Osteoblast (primary cell): ENCODE measurements around the gene RPL35A. TPM values are rescaled to one million over a fixed set of nuclear protein-coding genes. Genes with fewer than 3 reads are reported as not detected.
"Not testable (repeated sequence)": the region's sequence is repeated elsewhere in the genome, so short reads cannot be mapped to it uniquely, and the experiment has no call there.

ENCODE experiments used
- DNase-seq: peaks from one replicate; pipeline ENCODE4 v3.0.0; 2011; ENCODE audit warnings: low spot score, mixed read lengths; ENCODE audit not compliant: insufficient read length; ENCODE audit errors: missing footprints
- H2AFZ ChIP-seq: 2 replicates; pipeline ENCODE4 v1.6.0; 2011; ENCODE audit warnings: mild to moderate bottlenecking, low read length
- H3K27ac ChIP-seq: 2 replicates; pipeline ENCODE4 v1.5.1; 2011; ENCODE audit warnings: mild to moderate bottlenecking, low read depth, low read length, moderate library complexity
- H3K27me3 ChIP-seq: 2 replicates; pipeline ENCODE4 v1.6.0; 2012; ENCODE audit warnings: mild to moderate bottlenecking, control low read depth, inconsistent platforms, low read length, moderate library complexity; ENCODE audit not compliant: insufficient read depth
- H3K36me3 ChIP-seq: 2 replicates; pipeline ENCODE4 v1.5.1; 2011; ENCODE audit warnings: mild to moderate bottlenecking, low read length, control low read depth, moderate library complexity; ENCODE audit not compliant: insufficient read depth
- H3K4me1 ChIP-seq: 2 replicates; pipeline ENCODE4 v1.5.1; 2011; ENCODE audit warnings: mild to moderate bottlenecking, low read length, control low read depth, moderate library complexity; ENCODE audit not compliant: insufficient read depth
- H3K4me2 ChIP-seq: 2 replicates; pipeline ENCODE4 v1.6.0; 2011; ENCODE audit warnings: mild to moderate bottlenecking, low read length; ENCODE audit not compliant: insufficient read depth
- H3K4me3 ChIP-seq: fragments of 200-600 bp; sonication (generic); 3 replicates; pipeline ENCODE4 v1.5.1; 2012; ENCODE audit warnings: mild to moderate bottlenecking, low read length, inconsistent platforms; ENCODE audit not compliant: insufficient read depth
- H3K79me2 ChIP-seq: 2 replicates; pipeline ENCODE4 v1.6.0; 2012; ENCODE audit warnings: mild to moderate bottlenecking, low read length, control low read depth, inconsistent platforms; ENCODE audit not compliant: insufficient read depth
- H3K9me3 ChIP-seq: 2 replicates; pipeline ENCODE4 v1.5.1; 2011; ENCODE audit warnings: low read depth, low read length, control low read depth
- H4K20me1 ChIP-seq: 2 replicates; pipeline ENCODE4 v1.6.0; 2012; ENCODE audit warnings: mild to moderate bottlenecking, low read length, control low read depth; ENCODE audit not compliant: insufficient read depth
- total RNA-seq: library from RNA; depleted of rRNA; stranded (reverse); fragments of >200 nt; gene quantifications from 2 replicates; pipeline ENCODE4 v1.2.3, GENCODE V29; 2012
- TF ChIP-seq, protein P1 (sequence below): IDR thresholded peaks from 2 replicates; pipeline ENCODE4 v1.5.1; 2011; ENCODE audit warnings: mild to moderate bottlenecking, low read depth, low read length, moderate library complexity; ENCODE audit errors: extremely low read depth

RPL35A gene
- total RNA-seq, 1 donor: 373 TPM

- Histone ChIP-seq H3K4me2 (peak overlapping the region; percentile 69), H3K79me2 (peaks cover 27% of the 10 kb centered on the region), H3K4me1 (peaks cover 54% of the 10 kb centered on the region), H3K9me3 (no peaks in the 10 kb centered on the region), H2AFZ (no peak overlapping the region), H3K27ac (peak overlapping the region; percentile 91), H3K4me3 (no peak overlapping the region), H3K36me3 (peaks cover 36% of the 10 kb centered on the region), H4K20me1 (peaks cover 29% of the 10 kb centered on the region), H3K27me3 (no peaks in the 10 kb centered on the region)
- no peak for DNase-seq
- TF ChIP-seq, protein P1, sequence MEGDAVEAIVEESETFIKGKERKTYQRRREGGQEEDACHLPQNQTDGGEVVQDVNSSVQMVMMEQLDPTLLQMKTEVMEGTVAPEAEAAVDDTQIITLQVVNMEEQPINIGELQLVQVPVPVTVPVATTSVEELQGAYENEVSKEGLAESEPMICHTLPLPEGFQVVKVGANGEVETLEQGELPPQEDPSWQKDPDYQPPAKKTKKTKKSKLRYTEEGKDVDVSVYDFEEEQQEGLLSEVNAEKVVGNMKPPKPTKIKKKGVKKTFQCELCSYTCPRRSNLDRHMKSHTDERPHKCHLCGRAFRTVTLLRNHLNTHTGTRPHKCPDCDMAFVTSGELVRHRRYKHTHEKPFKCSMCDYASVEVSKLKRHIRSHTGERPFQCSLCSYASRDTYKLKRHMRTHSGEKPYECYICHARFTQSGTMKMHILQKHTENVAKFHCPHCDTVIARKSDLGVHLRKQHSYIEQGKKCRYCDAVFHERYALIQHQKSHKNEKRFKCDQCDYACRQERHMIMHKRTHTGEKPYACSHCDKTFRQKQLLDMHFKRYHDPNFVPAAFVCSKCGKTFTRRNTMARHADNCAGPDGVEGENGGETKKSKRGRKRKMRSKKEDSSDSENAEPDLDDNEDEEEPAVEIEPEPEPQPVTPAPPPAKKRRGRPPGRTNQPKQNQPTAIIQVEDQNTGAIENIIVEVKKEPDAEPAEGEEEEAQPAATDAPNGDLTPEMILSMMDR: no peak
These were observed 8.4 kb downstream of the RPL35A start for GRCh38 chr3:197958346-197958745.

DNA sequence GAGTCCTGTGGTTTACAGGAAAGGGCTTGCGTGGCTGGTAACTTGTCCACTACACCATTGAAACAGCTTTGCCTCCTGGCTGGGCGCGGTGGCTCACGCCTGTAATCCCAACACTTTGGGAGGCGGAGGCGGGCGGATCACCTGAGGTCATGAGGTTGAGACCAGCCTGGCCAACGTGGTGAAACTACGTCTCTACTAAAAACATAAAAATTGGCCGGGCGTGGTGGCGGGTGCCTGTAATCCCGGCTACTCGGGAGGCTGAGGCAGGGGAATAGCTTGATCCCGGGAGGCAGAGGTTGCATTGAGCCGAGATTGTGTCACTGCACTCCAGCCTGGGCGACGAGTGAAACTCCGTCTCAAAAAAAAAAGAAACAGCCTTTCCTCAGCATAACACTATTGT lies 8.9 kb downstream of the RPL35A start:
- not testable (repeated sequence) for H3K27me3 ChIP-seq, H3K9me3 ChIP-seq, DNase-seq, H3K4me3 ChIP-seq, H2AFZ ChIP-seq
- peak overlapping the region; percentile 93 for H3K27ac ChIP-seq
- peaks cover 24% of the 10 kb centered on the region for H4K20me1 ChIP-seq
- H3K79me2 ChIP-seq: peaks cover 23% of the 10 kb centered on the region
- peaks cover 49% of the 10 kb centered on the region for H3K4me1 ChIP-seq
- H3K36me3 ChIP-seq: peaks cover 31% of the 10 kb centered on the region
- H3K4me2 ChIP-seq: peak overlapping the region; percentile 99

- Histone ChIP-seq H4K20me1 (peaks cover 18% of the 10 kb centered on the region), H2AFZ (peak overlapping the region; percentile 42), H3K36me3 (peaks cover 24% of the 10 kb centered on the region), H3K9me3 (no peaks in the 10 kb centered on the region), H3K79me2 (peaks cover 18% of the 10 kb centered on the region), H3K27me3 (no peaks in the 10 kb centered on the region), H3K4me3 (peak overlapping the region; percentile 88), H3K27ac (peak overlapping the region; percentile 93), H3K4me1 (peaks cover 43% of the 10 kb centered on the region), H3K4me2 (peak overlapping the region; percentile 99)
- TF ChIP-seq, protein P1: no peak
- DNase-seq: no peak
These were observed 9.5 kb downstream of the RPL35A start for GRCh38 chr3:197959500-197959890.

- Histone ChIP-seq H3K79me2 (peaks cover 12% of the 10 kb centered on the region), H3K27me3 (no peaks in the 10 kb centered on the region), H2AFZ (peak within 1 kb of the TSS; percentile 98), H3K4me1 (peaks cover 43% of the 10 kb centered on the region), H3K36me3 (peaks cover 18% of the 10 kb centered on the region), H3K4me3 (peak within 1 kb of the TSS; percentile 88), H3K4me2 (peak within 1 kb of the TSS; percentile 99), H4K20me1 (peaks cover 12% of the 10 kb centered on the region), H3K27ac (peak within 1 kb of the TSS; percentile 93), H3K9me3 (no peaks in the 10 kb centered on the region)
- TF ChIP-seq, protein P1: no peak
- DNase-seq: peak; percentile 95
These were observed 10.1 kb downstream of the RPL35A start, which contains the start of gene LMLN for GRCh38 chr3:197959891-197960693. TSS of gene LMLN (plus strand) at chr3:197960217. CDS start at chr3:197960246, 29 bp downstream.
